Left ventricle myocardium superior (tissue), 1 donor: ENCODE results near the gene ALOX15B. TPM values are rescaled to one million over a fixed set of nuclear protein-coding genes. Genes with fewer than 3 reads are reported as not detected.

ENCODE experiments used
- ATAC-seq: fragments of 200-7000 bp; cut with Tn5 transposase; one replicate; pipeline ENCODE4 v1.9.1; 2020; ENCODE audit warnings: mild to moderate bottlenecking, moderate library complexity
- DNase-seq: peaks from one replicate; pipeline ENCODE4 v3.0.0-alpha.2; 2020
- intact Hi-C: fragments of 100-400 bp; cut with micrococcal nuclease; formaldehyde crosslinking; loops from one replicate; pipeline ENCODE4 v1.11.0; 2022
- microRNA-seq: library from miRNA; unstranded; fragments of <30 nt; microRNA quantifications from one replicate; pipeline ENCODE4 v1.2.0, GENCODE V29; 2020; ENCODE audit warnings: borderline number of aligned reads
- total RNA-seq: library from RNA; stranded (reverse); fragmentation: NEBNext Ultra II Directional; extraction: Animal tissue kit (Norgen Biotek cat#: 25700); gene quantifications from one replicate; pipeline ENCODE4 v1.2.1, GENCODE V29; 2021
- donor health status: DM: no; HTN: yes; CAD: no; lungs with severe emphysema.

ALOX15B gene
- total RNA-seq, 1 donor from 2014 or later: not detected

- DNase-seq (no peak), ATAC-seq (no peak)
- intact Hi-C loops: no loop called here
Measured at GRCh38 chr17:8096541-8096940, 57.7 kb downstream of the ALOX15B start.

Small RNA genes within 50 kb of the gene (microRNA-seq; reads per million reads assigned to microRNA genes)
- gene MIR4314: not detected

Other genes starting within 250 kb of the ALOX15B start
- 28.1 TPM for gene KDM6B, start 204.8 kb upstream of the ALOX15B start, total RNA-seq
- gene TMEM88, start 184.0 kb upstream of the ALOX15B start, total RNA-seq: 32.6 TPM
- gene NAA38, start 181.5 kb upstream of the ALOX15B start, total RNA-seq: 93.2 TPM
- gene CYB5D1, start 181.1 kb upstream of the ALOX15B start, total RNA-seq: 25.6 TPM
- gene CHD3, start 150.3 kb upstream of the ALOX15B start, total RNA-seq: 13.1 TPM
- gene RNF227, start 122.8 kb upstream of the ALOX15B start, total RNA-seq: 1.1 TPM
- gene KCNAB3, start 109.2 kb upstream of the ALOX15B start, total RNA-seq: 0.52 TPM
- gene TRAPPC1, start 107.1 kb upstream of the ALOX15B start, total RNA-seq: 107 TPM
- 10.8 TPM for gene CNTROB, start 106.9 kb upstream of the ALOX15B start, total RNA-seq
- not detected for gene GUCY2D, start 36.4 kb upstream of the ALOX15B start, total RNA-seq
- gene ALOX12B, start 48.7 kb downstream of the ALOX15B start, total RNA-seq: not detected
- not detected for gene ALOXE3, start 79.5 kb downstream of the ALOX15B start, total RNA-seq
- not detected for gene HES7, start 85.0 kb downstream of the ALOX15B start, total RNA-seq
- 126 TPM for gene PER1, start 113.3 kb downstream of the ALOX15B start, total RNA-seq
- gene VAMP2, start 123.9 kb downstream of the ALOX15B start, total RNA-seq: 62.3 TPM
- 5.2 TPM for gene TMEM107, start 137.3 kb downstream of the ALOX15B start, total RNA-seq
- gene BORCS6, start 151.1 kb downstream of the ALOX15B start, total RNA-seq: 9.4 TPM
- gene AURKB, start 171.5 kb downstream of the ALOX15B start, total RNA-seq: 0.47 TPM
- gene CTC1, start 209.0 kb downstream of the ALOX15B start, total RNA-seq: 16.2 TPM
- gene PFAS, start 210.2 kb downstream of the ALOX15B start, total RNA-seq: 12.1 TPM
- gene RANGRF, start 249.6 kb downstream of the ALOX15B start, total RNA-seq: 24.9 TPM